A673 (cell line): ENCODE measurements around the gene ZNF830. TPM values are rescaled to one million over a fixed set of nuclear protein-coding genes. Genes with fewer than 3 reads are reported as not detected.

Source experiments
- BruUV-seq: library from RNA; stranded (reverse); fragments of 400-500 nt; replicated peaks from 2 replicates; lab custom pipeline; 2021; lab: Mats Ljungman, UMichigan
- CTCF ChIA-PET: fragments of 300-600 bp; sonication (Branson Sonifier 250); formaldehyde crosslinking; loops from one replicate; lab custom pipeline; 2022; ENCODE audit warnings: antibody characterized with exemption; lab: Charles Lee
- POLR2A ChIA-PET: fragments of 300-600 bp; sonication (Branson Sonifier 250); formaldehyde crosslinking; loops from one replicate; lab custom pipeline; 2022; ENCODE audit warnings: antibody characterized with exemption; ENCODE audit not compliant: low non-redundant PET; lab: Charles Lee
- DNase-seq: peaks from one replicate; pipeline ENCODE4 v3.0.0-alpha.2; 2015; ENCODE audit warnings: low spot score
- H3K27ac ChIP-seq: fragments of 200-600 bp; sonication (generic); 2 replicates; pipeline ENCODE4 v1.5.1; 2016; ENCODE audit warnings: mixed run types, low read depth, mild to moderate bottlenecking, mixed read lengths, antibody characterized with exemption, low read length; ENCODE audit not compliant: poor library complexity, severe bottlenecking
- H3K27me3 ChIP-seq: fragments of 200-600 bp; sonication (generic); replicated peaks from 2 replicates; pipeline ENCODE4 v1.6.1; 2017; ENCODE audit warnings: mixed run types, low read depth, mild to moderate bottlenecking, mixed read lengths, antibody characterized with exemption, low read length; ENCODE audit not compliant: insufficient read depth, poor library complexity
- H3K36me3 ChIP-seq: fragments of 200-600 bp; sonication (generic); 2 replicates; pipeline ENCODE4 v1.6.1; 2016; ENCODE audit warnings: mixed run types, mild to moderate bottlenecking, mixed read lengths, antibody characterized with exemption, low read length; ENCODE audit not compliant: insufficient read depth, poor library complexity, severe bottlenecking
- H3K4me1 ChIP-seq: fragments of 200-600 bp; sonication (generic); 2 replicates; pipeline ENCODE4 v1.6.1; 2017; ENCODE audit warnings: mixed run types, mild to moderate bottlenecking, mixed read lengths, antibody characterized with exemption, low read length; ENCODE audit not compliant: insufficient read depth, poor library complexity, severe bottlenecking
- H3K4me3 ChIP-seq: fragments of 200-600 bp; sonication (generic); 2 replicates; pipeline ENCODE4 v1.5.1; 2016; ENCODE audit warnings: low read depth, mixed run types, mild to moderate bottlenecking, mixed read lengths, low read length; ENCODE audit not compliant: poor library complexity, severe bottlenecking
- H3K9me3 ChIP-seq: fragments of 200-600 bp; sonication (generic); 2 replicates; pipeline ENCODE4 v1.6.1; 2016; ENCODE audit warnings: mixed run types, low read depth, mild to moderate bottlenecking, mixed read lengths, antibody characterized with exemption, low read length; ENCODE audit not compliant: poor library complexity, severe bottlenecking
- CTCF ChIP-seq: fragments of 300-800, 200-600 bp; sonication (generic); conservative IDR thresholded peaks from 2 replicates; pipeline ENCODE4 v1.5.1; 2017; ENCODE audit warnings: low read depth, mild to moderate bottlenecking, antibody characterized with exemption, low read length, moderate library complexity, mixed read lengths
- EZH2 ChIP-seq: fragments of 200-600 bp; sonication (generic); IDR thresholded peaks from 2 replicates; pipeline ENCODE4 v1.6.1; 2017; ENCODE audit warnings: borderline replicate concordance, low read depth, mild to moderate bottlenecking, mixed read lengths, antibody characterized with exemption, low read length; ENCODE audit not compliant: poor library complexity, severe bottlenecking
- intact Hi-C: fragments of 100-400 bp; cut with micrococcal nuclease; formaldehyde crosslinking; loops from one replicate; pipeline ENCODE4 v1.10.0; 2022; ENCODE audit not compliant: unreplicated experiment
- total RNA-seq: library from RNA; stranded (reverse); gene quantifications from 2 replicates; pipeline ENCODE4 v1.2.3, GENCODE V29; 2021

The ZNF830 gene
- total RNA-seq, 1 experiment from 2014 or later = 10.1 TPM

GRCh38 chr17:34917381-34917780 is 44.0 kb upstream of the ZNF830 start:
- H3K27ac ChIP-seq = no peak overlapping the region
- no TSS peak for BruUV-seq
- intact Hi-C loops = no loop called here
- DNase-seq = no peak
- H3K36me3 ChIP-seq = no peaks in the 10 kb centered on the region
- ChIA-PET CTCF (no interaction called here), POLR2A (no interaction called here)
- TF ChIP-seq CTCF (no peak), EZH2 (no peak)
- H3K4me1 ChIP-seq = no peaks in the 10 kb centered on the region
- H3K9me3 ChIP-seq = no peaks in the 10 kb centered on the region
- H3K4me3 ChIP-seq = no peak overlapping the region
- H3K27me3 ChIP-seq = no peaks in the 10 kb centered on the region

GRCh38 chr17:34920676-34921075 is 40.7 kb upstream of the ZNF830 start:
- Histone ChIP-seq H3K27ac (no peak overlapping the region), H3K36me3 (no peaks in the 10 kb centered on the region), H3K27me3 (no peaks in the 10 kb centered on the region), H3K9me3 (no peaks in the 10 kb centered on the region), H3K4me3 (no peak overlapping the region), H3K4me1 (no peaks in the 10 kb centered on the region)
- intact Hi-C loops = no loop called here
- no TSS peak for BruUV-seq
- ChIA-PET CTCF (no interaction called here), POLR2A (no interaction called here)
- DNase-seq = no peak
- TF ChIP-seq EZH2 (no peak), CTCF (no peak)

- no peak for TF ChIP-seq EZH2
- no peak for TF ChIP-seq CTCF
- BruUV-seq = no TSS peak
- no peak overlapping the region for H3K27ac ChIP-seq
- no peak overlapping the region for H3K4me3 ChIP-seq
- H3K9me3 ChIP-seq = no peaks in the 10 kb centered on the region
- CTCF ChIA-PET = no interaction called here
- no peak for DNase-seq
- H3K4me1 ChIP-seq = no peaks in the 10 kb centered on the region
- H3K36me3 ChIP-seq = no peaks in the 10 kb centered on the region
- intact Hi-C loops = no loop called here
- POLR2A ChIA-PET = no interaction called here
- H3K27me3 ChIP-seq = peaks cover 3% of the 10 kb centered on the region
Measured at GRCh38 chr17:34926661-34927060, 34.7 kb upstream of the ZNF830 start.
